HuH-7 (cell line): ENCODE results near the gene CAMTA1.

ENCODE experiments used
- DNase-seq: peaks from one replicate; pipeline ENCODE4 v3.0.0; 2011; ENCODE audit warnings: low spot score

CAMTA1 gene

GRCh38 chr1:7229696-7230631 is 444.7 kb downstream of the CAMTA1 start:
- no peak for DNase-seq

- DNase-seq = no peak
Observed at GRCh38 chr1:7232441-7233236, 447.4 kb downstream of the CAMTA1 start.

GRCh38 chr1:7233237-7233540 is 447.9 kb downstream of the CAMTA1 start:
- DNase-seq = no peak

- DNase-seq = no peak
Observed at GRCh38 chr1:7233646-7234470, 448.6 kb downstream of the CAMTA1 start.

GRCh38 chr1:7234471-7234755 is 449.2 kb downstream of the CAMTA1 start:
- DNase-seq = no peak

- no peak for DNase-seq
Observed at GRCh38 chr1:7235871-7236517, 450.7 kb downstream of the CAMTA1 start.

- DNase-seq = no peak
Observed at GRCh38 chr1:7236844-7237515, 451.7 kb downstream of the CAMTA1 start.

GRCh38 chr1:7247158-7247557 is 461.9 kb downstream of the CAMTA1 start:
- DNase-seq = no peak

- DNase-seq = no peak
Observed at GRCh38 chr1:7247791-7248548, 462.7 kb downstream of the CAMTA1 start.

GRCh38 chr1:7248549-7249199 is 463.4 kb downstream of the CAMTA1 start:
- DNase-seq = no peak

- no peak for DNase-seq
Observed at GRCh38 chr1:7249516-7249915, 464.3 kb downstream of the CAMTA1 start.

- no peak for DNase-seq
Observed at GRCh38 chr1:7250176-7250575, 464.9 kb downstream of the CAMTA1 start.

GRCh38 chr1:7250597-7251453 is 465.6 kb downstream of the CAMTA1 start:
- DNase-seq = no peak

GRCh38 chr1:7251454-7251800 is 466.2 kb downstream of the CAMTA1 start:
- DNase-seq = no peak

- DNase-seq = no peak
Observed at GRCh38 chr1:7252411-7253117, 467.3 kb downstream of the CAMTA1 start.

GRCh38 chr1:7253118-7253480 is 467.8 kb downstream of the CAMTA1 start:
- DNase-seq = no peak

GRCh38 chr1:7253988-7254587 is 468.8 kb downstream of the CAMTA1 start:
- DNase-seq = no peak

- DNase-seq = no peak
Observed at GRCh38 chr1:7255303-7256058, 470.2 kb downstream of the CAMTA1 start.
